Activated CD4-positive, CD25-positive, alpha-beta regulatory T cell treated with anti-CD3 and anti-CD28 coated beads, Interleukin-2, amount 50 U/mL, for 24 hours (primary cell): Measurements from ENCODE around the gene IL31RA.
"Not testable (repeated sequence)": the region's sequence is repeated elsewhere in the genome, so short reads cannot be mapped to it uniquely, and the experiment has no call there.

Experiments
- ATAC-seq, 2 donors: fragments of 150-1000 bp; cut with Tn5 transposase; one replicate each; pipeline ENCODE4 v1.10.0; 2021; ENCODE audit warnings: mild to moderate bottlenecking in 1 of 2, moderate library complexity in 1 of 2

The IL31RA gene

DNA sequence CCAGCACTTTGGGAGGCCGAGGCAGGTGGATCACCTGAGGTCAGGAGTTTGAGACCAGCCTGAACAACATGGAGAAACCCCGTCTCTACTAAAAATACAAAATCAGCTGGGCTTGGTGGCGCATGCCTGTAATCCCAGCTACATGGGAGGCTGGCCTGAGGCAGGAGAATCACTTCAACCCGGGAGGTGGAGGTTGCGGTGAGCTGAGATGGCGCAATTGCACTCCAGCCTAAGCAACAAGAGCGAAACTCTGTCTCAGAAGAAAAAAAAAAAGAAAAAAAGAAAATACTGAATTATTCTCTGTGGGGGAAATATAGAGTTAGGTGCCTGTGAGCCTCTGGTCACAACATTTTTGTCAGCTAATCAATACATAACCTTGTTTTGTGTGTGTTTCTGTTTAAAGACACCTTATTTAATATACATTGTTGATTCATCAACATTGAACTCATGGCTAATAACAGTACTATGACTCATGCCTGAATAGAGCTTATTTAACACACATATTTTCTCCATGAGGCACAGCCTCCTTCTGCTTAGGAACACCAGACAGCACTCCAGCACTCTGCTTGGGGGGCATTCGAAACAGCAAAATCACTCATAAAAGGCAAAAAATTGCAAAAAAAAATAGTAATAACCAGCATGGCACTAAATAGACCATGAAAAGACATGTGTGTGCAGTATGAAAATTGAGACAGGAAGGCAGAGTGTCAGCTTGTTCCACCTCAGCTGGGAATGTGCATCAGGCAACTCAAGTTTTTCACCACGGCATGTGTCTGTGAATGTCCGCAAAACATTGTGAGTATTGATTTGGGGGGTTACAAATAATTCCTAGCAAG lies at the start of gene IL31RA:
TSS of gene IL31RA (plus strand) at position 519 of the 836 bp plus-strand sequence. CDS start at position 733, 214 bp downstream.
- peak; percentile 80 to 81 for ATAC-seq

DNA sequence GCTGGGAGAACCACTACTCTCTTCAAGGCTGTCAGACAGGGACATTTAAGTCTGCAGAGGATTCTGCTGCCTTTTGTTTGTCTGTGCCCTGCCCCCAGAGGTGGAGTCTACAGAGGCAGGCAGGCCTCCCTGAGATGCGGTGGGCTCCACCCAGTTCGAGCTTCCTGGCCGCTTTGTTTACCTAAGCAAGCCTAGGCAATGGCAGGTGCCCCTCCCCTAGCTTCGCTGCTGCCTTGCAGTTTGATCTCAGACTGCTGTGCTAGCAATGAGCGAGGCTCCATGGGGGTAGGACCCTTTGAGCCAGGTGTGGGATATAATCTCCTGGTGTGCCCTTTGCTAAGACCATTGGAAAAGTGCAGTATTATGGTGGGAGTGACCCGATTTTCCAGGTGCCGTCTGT lies 42.3 kb upstream of the IL31RA start:
- not testable (repeated sequence) for ATAC-seq

DNA sequence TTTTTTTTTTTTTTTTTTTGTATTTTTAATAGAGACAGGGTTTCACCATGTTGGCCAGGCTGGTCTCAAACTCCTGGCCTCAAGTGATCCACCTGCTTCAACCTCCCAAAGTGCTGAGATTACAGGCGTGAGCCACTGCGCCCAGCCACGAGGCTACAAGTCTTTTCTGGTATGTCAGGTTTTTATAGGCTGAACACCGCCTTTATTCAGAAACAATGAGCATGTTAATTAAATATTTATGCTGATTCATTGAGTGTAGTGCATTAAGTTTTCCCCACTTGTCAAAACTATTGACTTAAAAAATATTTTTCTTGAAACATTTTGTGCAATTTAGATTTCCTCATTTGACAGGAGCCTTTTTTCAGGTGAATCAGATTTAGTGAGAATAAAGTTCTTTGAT lies 35.2 kb upstream of the IL31RA start:
- ATAC-seq, result not testable (repeated sequence)

DNA sequence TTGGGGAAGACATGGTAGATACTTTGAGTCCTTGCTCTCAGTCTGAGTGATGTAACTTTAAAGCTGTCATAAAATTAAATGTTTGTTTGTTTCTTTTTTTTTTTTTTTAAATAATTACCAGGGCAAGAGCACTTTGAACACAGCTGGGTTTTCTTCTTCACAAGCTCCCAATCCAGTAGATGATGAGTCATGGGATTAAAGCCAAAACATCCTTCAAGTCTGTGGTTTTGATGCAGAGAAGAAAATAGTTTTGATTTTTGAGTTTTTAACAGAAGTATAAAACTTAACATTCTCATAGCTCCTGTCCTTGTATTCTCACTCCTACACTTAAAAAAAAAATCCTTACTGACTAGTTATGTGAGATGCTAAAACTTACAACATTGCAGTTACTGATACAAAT lies 34.8 kb upstream of the IL31RA start:
- ATAC-seq, result no peak

- no peak for ATAC-seq
Observed at GRCh38 chr5:55817030-55817429, 34.1 kb upstream of the IL31RA start.

DNA sequence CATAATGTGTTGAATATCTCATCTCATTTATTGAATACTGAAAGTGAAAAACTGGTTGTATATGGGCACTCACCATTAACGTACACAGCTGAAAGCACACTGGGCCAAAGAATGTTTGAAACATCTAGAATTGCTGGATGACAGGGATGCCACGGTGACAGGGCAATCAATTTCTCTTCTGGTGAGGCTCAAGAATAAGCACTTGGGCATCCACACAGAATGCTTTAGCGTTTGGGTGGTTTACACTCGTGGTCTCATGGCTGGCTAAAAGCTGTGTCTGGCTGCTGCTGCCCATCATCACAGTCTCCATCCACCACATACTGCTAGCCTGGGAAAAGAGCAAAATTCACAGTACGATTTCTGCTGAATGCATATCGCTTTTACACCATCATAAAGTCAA lies 30.7 kb upstream of the IL31RA start:
- ATAC-seq, result no peak

GRCh38 chr5:55821731-55822512 lies 29.2 kb upstream of the IL31RA start:
- no peak for ATAC-seq

DNA sequence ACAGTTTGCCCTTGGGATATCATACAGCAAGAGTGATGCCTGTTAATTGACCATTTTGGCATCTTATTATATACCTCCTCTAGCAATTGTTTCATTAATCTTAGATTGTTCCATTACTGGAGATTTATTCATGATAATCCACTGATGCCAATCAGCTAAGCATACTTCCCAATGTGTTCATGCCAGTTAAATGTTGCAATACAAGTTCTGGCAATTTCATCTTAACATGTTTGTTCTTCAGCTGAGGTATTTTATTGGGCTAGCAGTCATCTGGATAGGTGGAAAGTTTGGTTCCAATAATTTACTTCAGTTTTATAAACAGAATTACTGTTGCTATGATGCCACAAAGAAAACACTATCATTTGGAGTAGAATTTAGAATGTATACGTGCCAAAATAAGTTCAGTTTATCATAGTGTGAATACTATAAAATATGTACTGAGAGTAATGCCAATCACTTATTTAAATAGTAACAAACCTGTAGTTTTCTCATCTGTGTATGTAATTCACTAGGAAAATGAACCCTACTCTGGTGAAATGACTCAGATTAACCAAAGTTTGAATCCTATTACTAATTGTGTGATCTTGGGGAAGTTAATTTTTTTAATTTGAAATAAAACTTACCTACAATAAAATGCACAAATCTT lies 27.9 kb upstream of the IL31RA start:
- no peak for ATAC-seq

GRCh38 chr5:55829956-55830355 lies 21.2 kb upstream of the IL31RA start:
- no peak for ATAC-seq

GRCh38 chr5:55832446-55832845 lies 18.7 kb upstream of the IL31RA start:
- no peak for ATAC-seq

GRCh38 chr5:55836191-55836590 lies 15.0 kb upstream of the IL31RA start:
- no peak for ATAC-seq

DNA sequence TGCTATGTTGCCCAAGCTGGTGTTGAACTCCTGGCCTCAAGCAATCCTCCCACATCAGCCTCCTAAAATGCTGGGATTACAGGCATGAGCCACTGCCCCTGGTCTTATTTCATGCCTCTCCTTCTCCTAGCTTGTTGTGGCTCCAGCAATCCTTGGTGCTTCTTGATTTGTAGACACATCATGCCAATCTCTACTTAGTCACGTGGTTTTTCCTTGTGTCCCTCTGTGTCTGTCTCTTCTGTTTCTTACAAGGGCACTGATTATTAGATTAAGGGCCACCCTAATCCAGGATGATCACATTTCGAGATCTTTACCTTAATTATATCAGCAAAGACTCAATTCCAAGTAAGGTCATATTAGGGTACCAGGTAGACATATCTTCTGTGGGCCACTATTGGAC lies 9.2 kb upstream of the IL31RA start:
- no peak for ATAC-seq

GRCh38 chr5:55847837-55848236 lies 3.3 kb upstream of the IL31RA start:
- ATAC-seq, result no peak

GRCh38 chr5:55848783-55849182 lies 2.4 kb upstream of the IL31RA start:
- no peak for ATAC-seq

- no peak for ATAC-seq
Observed at GRCh38 chr5:55851675-55851979, 470 bp downstream of the IL31RA start.

GRCh38 chr5:55852503-55852902 lies 1.3 kb downstream of the IL31RA start:
- no peak for ATAC-seq

GRCh38 chr5:55853041-55853670 lies 2.0 kb downstream of the IL31RA start:
- ATAC-seq, result no peak

DNA sequence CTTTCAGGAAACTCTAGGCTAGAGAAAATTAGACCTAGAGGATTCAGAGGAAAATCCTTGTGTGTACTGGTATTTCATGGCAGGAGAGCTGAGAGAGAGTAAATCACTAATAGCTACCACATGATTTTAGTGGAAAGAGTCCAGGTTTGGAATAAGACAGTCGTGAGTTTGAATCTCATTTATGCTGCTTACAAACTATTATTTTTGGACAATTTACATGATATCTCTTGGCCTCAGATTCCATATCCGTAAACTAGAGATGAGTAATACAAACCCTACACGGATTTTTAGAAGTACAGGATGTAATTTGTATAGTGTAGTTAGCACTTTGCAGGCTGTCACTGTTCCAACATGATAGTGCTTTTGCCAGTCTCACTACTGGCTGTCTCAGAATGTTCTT lies 2.7 kb downstream of the IL31RA start:
- no peak for ATAC-seq

DNA sequence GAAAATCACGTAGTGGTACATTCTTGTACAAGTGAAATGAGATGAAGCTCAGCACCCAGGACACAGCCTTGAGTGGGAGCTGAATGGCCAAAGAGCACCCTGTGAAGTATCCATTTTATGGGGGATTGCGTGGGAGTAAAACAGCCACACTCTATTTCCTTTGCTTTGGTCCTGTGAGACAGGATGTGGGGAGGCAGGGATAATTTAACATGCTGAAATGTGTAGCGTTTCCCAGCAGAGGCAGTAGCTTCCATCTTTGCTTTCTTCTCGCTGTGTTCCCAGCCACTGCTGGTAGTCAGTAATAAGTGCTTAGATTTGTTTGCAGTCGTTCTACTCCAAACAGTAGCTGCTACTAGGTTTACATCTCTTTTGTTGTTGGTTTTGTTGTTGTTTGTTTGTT lies 4.4 kb downstream of the IL31RA start:
- ATAC-seq, result no peak

- ATAC-seq, result peak; percentile 65 to 79
Observed at GRCh38 chr5:55856516-55857246, 5.5 kb downstream of the IL31RA start.

- no peak for ATAC-seq
Observed at GRCh38 chr5:55857247-55857640, 6.1 kb downstream of the IL31RA start.

GRCh38 chr5:55858104-55858503 lies 6.9 kb downstream of the IL31RA start:
- ATAC-seq, result no peak

DNA sequence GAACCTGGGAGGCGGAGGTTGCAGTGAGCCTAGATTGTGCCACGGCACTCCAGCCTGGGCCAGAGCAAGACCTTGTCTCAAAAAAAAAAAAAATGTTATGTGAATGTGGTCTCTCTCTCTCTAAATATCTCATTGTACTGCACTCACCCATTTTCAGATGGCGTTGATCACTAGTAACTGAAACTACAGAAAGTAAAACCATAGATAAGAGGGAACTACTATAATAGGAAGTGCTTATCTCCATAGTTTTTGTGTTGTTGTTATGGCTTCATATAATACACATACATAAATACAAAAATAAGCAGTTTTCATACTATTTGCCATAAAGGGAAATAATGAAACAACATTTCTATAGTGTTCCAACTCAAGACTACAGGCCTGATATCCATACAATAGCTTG lies 9.1 kb downstream of the IL31RA start:
- no peak for ATAC-seq
